Globus pallidus (tissue), 1 donor: ENCODE data around the gene PNPLA7.
"Not testable (repeated sequence)": the region's sequence is repeated elsewhere in the genome, so short reads cannot be mapped to it uniquely, and the experiment has no call there.

Source experiments
- DNase-seq: peaks from one replicate; pipeline ENCODE4 v3.0.0-alpha.2; 2015; ENCODE audit warnings: low spot score

The PNPLA7 gene

DNA sequence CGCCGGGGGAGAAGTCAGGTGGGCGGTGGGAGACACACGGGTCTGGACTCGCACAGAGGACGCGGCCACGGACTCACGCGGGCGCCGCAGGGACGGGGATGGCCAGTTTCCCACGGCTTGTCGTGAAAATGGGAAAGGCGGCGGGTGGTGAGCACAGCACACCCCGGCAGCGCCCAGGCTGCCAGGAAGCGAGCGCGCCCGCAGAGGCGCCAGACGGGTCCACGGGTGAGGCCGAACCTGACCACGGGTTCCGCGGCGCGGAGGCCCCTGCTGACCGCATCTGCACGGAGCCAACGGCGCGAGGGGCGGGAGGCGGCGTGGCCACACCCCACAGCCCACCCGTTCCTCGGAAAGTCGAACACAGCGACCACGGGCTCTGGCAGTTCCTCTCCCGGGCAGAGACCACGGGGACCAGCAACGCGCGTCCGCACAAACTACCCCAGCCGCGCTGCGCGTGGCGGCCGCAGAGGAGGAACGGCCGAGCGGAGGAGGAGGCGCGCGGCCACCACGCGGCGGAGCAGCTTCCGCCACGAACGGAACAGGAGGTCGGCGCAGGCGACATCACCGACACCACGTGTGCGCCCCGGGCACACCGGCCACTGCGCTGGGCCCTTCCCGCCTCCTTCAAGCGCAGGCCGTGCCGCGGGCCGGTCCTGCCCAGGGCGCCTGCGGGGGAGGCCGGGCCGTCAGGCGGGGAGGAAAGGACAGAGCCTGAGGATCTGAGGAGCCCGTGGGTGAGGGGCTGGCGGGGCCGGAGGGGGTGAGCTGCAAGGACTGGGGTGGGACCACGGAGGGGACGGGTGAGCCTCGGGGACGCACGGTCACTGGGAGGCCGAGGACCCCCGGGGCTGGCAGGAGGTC is 132.8 kb downstream of the PNPLA7 start:
- no peak for DNase-seq

DNA sequence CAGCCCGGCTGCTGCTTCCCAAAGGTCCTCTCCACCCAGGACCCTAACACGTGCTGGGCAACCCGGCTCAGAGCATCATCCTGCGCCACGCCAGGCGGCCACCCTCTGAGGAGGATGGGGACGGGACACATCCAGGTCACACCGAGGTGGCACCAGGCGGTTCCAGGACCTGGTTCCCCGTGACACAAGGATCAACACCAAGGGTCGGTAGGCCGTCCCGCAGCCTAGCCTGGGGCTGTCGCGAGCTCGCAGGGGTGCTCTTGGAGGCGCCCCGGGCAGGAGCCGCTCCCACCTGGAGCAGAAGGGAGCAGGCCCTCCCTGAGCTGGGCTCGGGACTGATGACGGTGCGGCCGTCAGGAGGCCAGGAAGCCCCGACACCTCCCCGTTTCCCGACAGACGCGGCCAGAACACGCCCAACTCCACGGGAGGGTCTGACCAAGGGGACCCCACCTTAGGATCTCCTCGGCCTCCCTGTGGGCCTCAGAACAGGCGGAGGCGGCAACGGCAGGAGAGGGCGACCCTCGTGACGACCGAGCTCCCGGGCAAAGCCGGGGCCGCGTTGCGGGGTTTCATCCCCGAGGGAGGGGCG is 133.5 kb downstream of the PNPLA7 start:
- no peak for DNase-seq

DNA sequence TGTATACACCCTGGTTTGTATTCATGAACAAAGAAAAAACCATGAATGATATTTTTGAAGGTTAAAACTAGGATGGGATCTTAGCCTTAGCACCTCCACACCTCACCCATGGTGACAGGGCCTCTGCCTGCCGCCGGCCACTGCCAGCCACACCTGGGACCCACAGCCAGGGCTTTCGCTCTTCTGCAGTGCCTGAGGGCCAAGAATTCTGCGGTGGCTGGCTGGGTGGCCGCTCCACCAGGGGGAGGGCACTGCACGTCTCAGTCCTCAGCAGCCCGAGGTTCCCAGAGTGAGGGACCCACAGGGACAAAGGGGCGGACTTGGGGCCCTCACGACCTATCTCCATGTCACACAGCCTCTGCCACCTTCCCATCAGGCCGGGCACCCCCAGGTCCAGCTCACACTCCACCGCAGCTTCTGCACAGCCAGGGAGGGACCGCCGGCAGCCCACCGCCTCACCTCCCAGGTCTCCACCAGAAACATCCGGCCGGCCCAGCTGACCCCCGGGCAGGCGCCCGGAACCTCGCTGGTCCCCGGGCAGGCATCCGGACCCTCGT is 134.1 kb downstream of the PNPLA7 start:
- no peak for DNase-seq

DNA sequence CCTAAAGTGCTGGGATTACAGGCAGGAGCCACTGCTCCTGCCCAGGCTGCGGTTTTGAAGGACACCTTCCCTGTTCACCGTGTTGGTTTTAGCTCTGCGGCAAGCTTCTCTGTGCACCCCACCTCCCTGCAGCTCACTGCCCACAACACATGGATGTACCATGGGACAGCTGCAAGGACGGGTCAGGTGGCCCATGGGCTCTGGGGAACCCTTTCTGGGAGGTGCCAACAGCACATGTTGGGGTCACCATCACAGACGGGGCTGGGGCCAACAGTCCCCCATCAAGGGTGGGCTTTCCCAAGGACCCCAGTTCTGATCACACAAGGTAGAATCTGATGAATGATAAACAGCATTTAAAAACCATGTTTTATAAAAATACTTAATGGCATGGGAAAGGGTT is 134.8 kb downstream of the PNPLA7 start:
- no peak for DNase-seq

DNA sequence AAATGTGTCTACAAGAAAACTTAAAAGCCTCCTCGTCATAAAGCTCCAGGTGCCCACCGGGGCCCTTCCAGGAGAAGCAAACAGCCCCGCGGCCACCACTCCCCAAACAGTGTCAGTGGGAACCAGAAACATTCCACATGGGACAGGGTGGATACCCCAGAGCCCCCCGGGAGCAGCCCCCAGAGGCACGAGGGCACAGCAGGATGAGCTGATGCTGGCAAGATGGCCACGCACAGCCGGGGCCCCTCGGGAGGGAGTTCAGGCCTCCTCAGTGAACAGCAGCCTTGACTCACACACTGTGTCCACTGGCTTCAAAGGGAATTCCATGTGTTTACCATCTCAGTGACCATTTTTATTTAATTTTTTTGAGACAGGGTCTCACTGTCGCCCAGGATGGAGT is 137.8 kb downstream of the PNPLA7 start:
- DNase-seq, result no peak

DNA sequence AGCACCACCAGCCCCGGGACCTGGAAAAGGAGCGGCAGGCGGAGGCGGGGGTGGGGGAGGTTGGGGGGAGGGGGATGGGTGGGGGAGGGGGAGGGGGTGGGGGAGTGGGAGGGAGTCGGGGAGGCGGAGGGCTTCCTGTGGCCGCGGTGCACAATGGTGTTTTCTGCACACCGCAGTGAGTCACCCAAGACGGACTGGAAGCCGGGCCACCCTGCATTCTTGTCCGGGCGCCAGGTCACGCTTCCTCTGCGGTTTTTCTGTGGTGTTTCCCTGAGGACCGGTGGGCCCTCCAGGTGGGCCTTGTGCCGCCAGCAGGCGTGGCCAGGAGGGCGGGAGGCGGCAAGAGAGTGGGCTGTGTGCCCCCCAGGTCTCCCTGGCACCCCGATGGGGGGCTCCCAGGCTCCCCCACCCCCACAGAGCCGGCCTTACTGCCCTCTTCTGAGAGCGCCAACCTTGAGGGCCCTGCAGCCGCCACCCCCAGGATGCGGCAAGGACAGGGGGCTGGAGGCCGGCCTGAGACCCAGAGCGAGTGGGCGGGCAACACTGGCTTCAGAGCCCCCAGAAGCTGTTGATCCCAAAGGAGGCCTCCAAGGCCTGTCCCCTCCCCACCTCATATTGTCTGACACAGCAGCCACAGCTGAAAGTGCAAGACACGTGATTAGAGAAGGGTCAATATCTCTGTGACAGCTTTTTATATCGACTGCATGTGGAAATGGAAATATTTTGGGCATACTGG is 138.4 kb downstream of the PNPLA7 start:
- DNase-seq, result no peak

DNA sequence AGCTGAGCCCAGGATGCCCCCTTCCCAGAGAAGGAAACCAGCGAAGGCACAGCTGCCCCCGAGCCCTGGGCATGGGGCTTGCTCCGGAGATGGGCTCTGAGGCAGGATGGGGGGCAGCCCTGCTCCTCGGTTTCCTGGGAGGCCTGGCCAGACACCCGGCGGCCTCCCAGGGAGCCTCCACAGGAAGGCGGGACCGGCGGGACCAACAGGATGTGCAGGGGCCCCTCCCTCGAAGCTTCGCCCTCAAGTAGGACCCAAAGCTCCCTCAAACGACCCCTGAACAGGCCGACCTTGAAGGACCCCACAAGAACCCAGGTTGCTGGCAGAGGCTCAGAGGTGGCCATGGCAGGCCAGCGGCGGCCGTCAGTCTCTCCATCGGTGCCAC is 138.9 kb downstream of the PNPLA7 start:
- DNase-seq, result no peak

DNA sequence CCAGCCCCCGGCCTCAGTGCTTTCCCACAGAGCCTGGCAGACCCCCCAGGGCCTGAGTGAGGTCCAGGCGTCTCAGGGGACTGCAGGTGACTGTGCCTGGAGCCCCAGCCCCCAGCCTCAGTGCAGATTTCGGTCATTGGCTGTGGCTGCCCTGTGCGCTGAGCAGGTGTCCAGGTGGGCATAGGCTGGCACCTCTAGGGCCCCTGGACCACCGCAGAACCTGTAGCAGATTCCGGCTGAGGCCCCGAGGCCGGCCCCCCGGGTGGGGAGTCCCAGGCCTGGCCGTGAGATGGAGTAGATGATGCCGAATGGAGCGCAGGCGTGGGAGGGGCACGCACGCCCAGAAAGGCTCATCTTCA is 139.3 kb downstream of the PNPLA7 start:
- DNase-seq, result no peak

DNA sequence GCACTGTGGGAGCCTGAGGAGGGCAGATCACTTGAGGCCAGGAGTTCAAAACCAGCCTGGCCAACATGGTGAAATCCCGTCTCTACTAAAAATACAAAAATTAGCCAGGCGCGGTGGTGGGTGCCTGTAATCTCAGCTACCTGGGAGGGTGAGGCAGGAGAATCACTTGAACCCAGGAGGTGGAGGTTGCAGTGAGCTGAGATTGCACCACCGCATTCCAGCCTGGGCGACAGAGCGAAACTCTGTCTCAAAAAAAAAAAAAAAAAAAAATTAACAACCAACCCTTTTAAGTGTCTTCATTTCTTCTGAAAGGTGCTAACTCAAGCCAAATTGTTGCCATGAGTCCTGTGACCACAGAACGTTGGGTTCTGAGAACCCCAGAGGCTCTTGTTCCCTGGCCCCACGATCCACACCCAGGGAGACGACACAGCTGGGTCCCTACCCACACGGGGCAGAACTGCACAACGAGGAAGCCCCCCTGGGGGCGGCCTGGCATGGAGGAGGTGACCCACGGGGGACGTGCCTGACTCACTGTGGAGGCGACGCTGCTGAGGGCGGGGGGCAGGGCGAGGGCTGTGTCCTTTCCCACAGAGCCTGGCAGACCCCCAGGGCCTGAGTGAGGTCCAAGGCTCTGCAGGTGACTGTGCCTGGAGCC is 139.8 kb downstream of the PNPLA7 start:
- DNase-seq, result not testable (repeated sequence)
